Thyroid gland (tissue), 4 donors: ENCODE results near the gene LZTS2. TPM values are rescaled to one million over a fixed set of nuclear protein-coding genes. Genes with fewer than 3 reads are reported as not detected.
"Not testable (repeated sequence)": the region's sequence is repeated elsewhere in the genome, so short reads cannot be mapped to it uniquely, and the experiment has no call there.

Experiments used
- DNase-seq, 2 donors: peaks; one replicate each; pipeline ENCODE4 v3.0.0-alpha.2; 2019
- H3K27ac ChIP-seq, 3 donors: fragments of 200-600 bp; sonication (generic); 1 replicate in 2 of 3; 2 replicates in 1 of 3; pipeline ENCODE4 v1.5.1; 2016 to 2019; ENCODE audit warnings: mild to moderate bottlenecking in 1 of 3, moderate library complexity in 1 of 3
- H3K27me3 ChIP-seq: fragments of 200-600 bp; sonication (generic); one replicate; pipeline ENCODE4 v1.5.1; 2019
- H3K36me3 ChIP-seq, 2 donors: fragments of 200-600 bp; sonication (generic); one replicate each; pipeline ENCODE4 v1.5.1; 2016 to 2019
- H3K4me1 ChIP-seq, 2 donors: fragments of 200-600 bp; sonication (generic); one replicate each; pipeline ENCODE4 v1.5.1; 2017 to 2019
- H3K4me3 ChIP-seq, 3 donors: fragments of 200-600 bp; sonication (generic); replicated peaks in 1 of 3; 1 replicate in 2 of 3; 2 replicates in 1 of 3; pipeline ENCODE4 v1.5.1; 2016; ENCODE audit warnings: mild to moderate bottlenecking in 1 of 3
- H3K9me3 ChIP-seq: fragments of 200-600 bp; sonication (generic); one replicate; pipeline ENCODE4 v1.5.1; 2017
- CTCF ChIP-seq, 6 experiments: fragments of 200-600 bp in 3 of 6; fragments of 450-650 bp in 3 of 6; sonication (generic) in 3 of 6; IDR thresholded peaks; one replicate each; pipeline ENCODE4 v1.5.1; 2016 to 2019; ENCODE audit warnings: antibody characterized with exemption in 6 of 6, mild to moderate bottlenecking in 2 of 6, inconsistent platforms in 1 of 6, moderate library complexity in 1 of 6
- POLR2A ChIP-seq, 2 donors: fragments of 450-650 bp; IDR thresholded peaks; one replicate each; pipeline ENCODE4 v1.6.1; 2017; ENCODE audit warnings: antibody characterized with exemption in 2 of 2, mild to moderate bottlenecking in 2 of 2, moderate library complexity in 1 of 2
- WGBS, 2 donors: methylation state at CpG; one replicate each; pipeline ENCODE4 v1.1.5; 2017; 5-methylcytosine and 5-hydroxymethylcytosine counted together
- intact Hi-C: fragments of 100-400 bp; cut with DNase I; formaldehyde crosslinking; loops from one replicate; pipeline ENCODE4 v1.15.1; 2023
- total RNA-seq, 4 donors: library from RNA; depleted of rRNA; stranded (reverse); fragments of >200 nt; gene quantifications; one replicate each; pipeline ENCODE4 v1.2.3, GENCODE V29; 2016

The LZTS2 gene
- total RNA-seq, 4 donors from 2014 or later: 75.4 to 107 (median 88.1) TPM

GRCh38 chr10:100970076-100970913 lies 29.3 kb upstream of the LZTS2 start:
- Histone ChIP-seq H3K27me3 (no peaks in the 10 kb centered on the region), H3K36me3 (no peaks in the 10 kb centered on the region), H3K4me1 (peaks cover 11 to 17% of the 10 kb centered on the region in 2 donors), H3K27ac (peak overlapping the region in 1 of 3 donors; percentile 28), H3K9me3 (no peaks in the 10 kb centered on the region), H3K4me3 (peak overlapping the region; percentile 42 to 75 (median 72))
- intact Hi-C loops: no loop called here
- WGBS, 2 donors: 48 to 55% methylated on average over 11 to 13 of the region's 13 CpGs
- TF ChIP-seq CTCF (IDR thresholded peaks at IDR 0.05) (no peak), POLR2A (IDR thresholded peaks at IDR 0.05) (no peak)
- peak; percentile 35 to 45 for DNase-seq

GRCh38 chr10:100970914-100971811 lies 28.4 kb upstream of the LZTS2 start:
- 57 to 67% methylated on average over 3 to 4 of the region's 4 CpGs for WGBS, 2 donors
- TF ChIP-seq CTCF (IDR thresholded peaks at IDR 0.05) (no peak), POLR2A (IDR thresholded peaks at IDR 0.05) (no peak)
- intact Hi-C loops: no loop called here
- no peak for DNase-seq
- H3K36me3 ChIP-seq: no peaks in the 10 kb centered on the region
- no peaks in the 10 kb centered on the region for H3K9me3 ChIP-seq
- H3K4me1 ChIP-seq: peaks cover 11 to 17% of the 10 kb centered on the region in 2 donors
- H3K27ac ChIP-seq: no peak overlapping the region
- no peaks in the 10 kb centered on the region for H3K27me3 ChIP-seq
- H3K4me3 ChIP-seq: no peak overlapping the region

GRCh38 chr10:100972115-100972903 lies 27.3 kb upstream of the LZTS2 start:
- H3K36me3 ChIP-seq: no peaks in the 10 kb centered on the region
- 77 to 79% methylated on average over 13 of the region's 13 CpGs for WGBS, 2 donors
- TF ChIP-seq CTCF (IDR thresholded peaks at IDR 0.05) (no peak), POLR2A (IDR thresholded peaks at IDR 0.05) (no peak)
- H3K9me3 ChIP-seq: no peaks in the 10 kb centered on the region
- no peak for DNase-seq
- no peaks in the 10 kb centered on the region for H3K27me3 ChIP-seq
- no peak overlapping the region for H3K27ac ChIP-seq
- no peak overlapping the region for H3K4me3 ChIP-seq
- H3K4me1 ChIP-seq: peaks cover 11 to 17% of the 10 kb centered on the region in 2 donors
- intact Hi-C loops: no loop called here

- no peaks in the 10 kb centered on the region for H3K27me3 ChIP-seq
- TF ChIP-seq POLR2A (IDR thresholded peaks at IDR 0.05): no peak
- TF ChIP-seq CTCF (IDR thresholded peaks at IDR 0.05): no peak
- peaks cover 11 to 17% of the 10 kb centered on the region in 2 donors for H3K4me1 ChIP-seq
- no peak overlapping the region for H3K27ac ChIP-seq
- DNase-seq: no peak
- 85 to 89% methylated on average over 3 to 6 of the region's 6 CpGs for WGBS, 2 donors
- H3K9me3 ChIP-seq: no peaks in the 10 kb centered on the region
- H3K4me3 ChIP-seq: no peak overlapping the region
- intact Hi-C loops: no loop called here
- H3K36me3 ChIP-seq: no peaks in the 10 kb centered on the region
Observed at GRCh38 chr10:100972904-100973535, 26.6 kb upstream of the LZTS2 start.

- WGBS, 2 donors: 89 to 91% methylated on average over 8 of the region's 8 CpGs
Observed at GRCh38 chr10:100975397-100975796, 24.2 kb upstream of the LZTS2 start.

More at GRCh38 chr10:100975397-100975796, 24.2 kb upstream of the LZTS2 start:
- H3K4me1 ChIP-seq, DNase-seq, H3K36me3 ChIP-seq, H3K9me3 ChIP-seq, H3K4me3 ChIP-seq, intact Hi-C loops, H3K27ac ChIP-seq, H3K27me3 ChIP-seq: not testable (repeated sequence)
